Measurements from ENCODE around the gene INPP5A.

- TF ChIP-seq CTCF (IDR thresholded peaks at IDR 0.05) (no peak), POLR2A (IDR thresholded peaks at IDR 0.05) (no peak), POLR2AphosphoS5 (IDR thresholded peaks at IDR 0.05) (no peak)
These were observed 8.2 kb downstream of the INPP5A start for GRCh38 chr10:132545659-132546367.
